Stomach smooth muscle (tissue), 2 donors: ENCODE results near the gene TTC28.

Experiments used
- H3K27ac ChIP-seq: one replicate; pipeline ENCODE4 v1.7.0; 2013; ENCODE audit warnings: mild to moderate bottlenecking, low read length, inconsistent platforms
- H3K27me3 ChIP-seq, 2 donors: one replicate each; pipeline ENCODE4 v1.7.0; 2013; ENCODE audit warnings: low read length in 2 of 2; ENCODE audit not compliant: insufficient read depth in 2 of 2, control insufficient read depth in 1 of 2
- H3K36me3 ChIP-seq, 2 donors: one replicate each; pipeline ENCODE4 v1.7.0; 2013; ENCODE audit warnings: low read length in 2 of 2; ENCODE audit not compliant: control insufficient read depth in 2 of 2, insufficient read depth in 2 of 2
- H3K4me1 ChIP-seq: one replicate; pipeline ENCODE4 v1.7.0; 2013; ENCODE audit warnings: low read length; ENCODE audit not compliant: control insufficient read depth, insufficient read depth
- H3K4me3 ChIP-seq, 2 donors: one replicate each; pipeline ENCODE4 v1.7.0; 2013; ENCODE audit warnings: low read length in 2 of 2
- H3K9ac ChIP-seq, 2 donors: one replicate each; pipeline ENCODE4 v1.7.0; 2013; ENCODE audit warnings: low read length in 2 of 2, mild to moderate bottlenecking in 1 of 2
- H3K9me3 ChIP-seq, 2 donors: one replicate each; pipeline ENCODE4 v1.7.0; 2013; ENCODE audit warnings: low read length in 2 of 2; ENCODE audit not compliant: control insufficient read depth in 2 of 2
- donor health status: healthy.
- donor health status: Pancreatic carcinoma.

TTC28 gene

DNA sequence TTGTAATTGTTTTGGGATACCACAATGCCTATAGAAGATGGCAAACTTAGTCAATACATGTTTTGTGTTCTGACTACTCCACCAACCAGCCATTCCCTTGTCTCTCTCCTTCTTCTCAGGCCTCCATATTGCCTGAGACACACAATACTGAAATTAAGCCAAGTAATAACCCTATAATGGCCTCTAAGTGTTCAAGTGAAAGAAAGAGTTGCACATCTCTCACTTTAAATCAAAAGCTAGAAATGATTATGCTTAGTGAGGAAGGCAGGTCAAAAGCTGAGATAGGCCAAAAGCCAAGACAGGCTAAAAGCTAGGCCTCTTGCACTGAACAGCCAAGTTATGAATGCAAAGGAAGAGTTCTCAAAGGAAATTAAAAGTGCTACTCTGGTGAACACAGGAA is 318.7 kb downstream of the TTC28 start:
- no peak overlapping the region for H3K9ac ChIP-seq
- H3K27ac ChIP-seq: no peak overlapping the region
- no peaks in the 10 kb centered on the region for H3K4me1 ChIP-seq
- no peak overlapping the region for H3K4me3 ChIP-seq
- H3K36me3 ChIP-seq: no peaks in the 10 kb centered on the region
- no peaks in the 10 kb centered on the region for H3K9me3 ChIP-seq
- H3K27me3 ChIP-seq: no peaks in the 10 kb centered on the region

DNA sequence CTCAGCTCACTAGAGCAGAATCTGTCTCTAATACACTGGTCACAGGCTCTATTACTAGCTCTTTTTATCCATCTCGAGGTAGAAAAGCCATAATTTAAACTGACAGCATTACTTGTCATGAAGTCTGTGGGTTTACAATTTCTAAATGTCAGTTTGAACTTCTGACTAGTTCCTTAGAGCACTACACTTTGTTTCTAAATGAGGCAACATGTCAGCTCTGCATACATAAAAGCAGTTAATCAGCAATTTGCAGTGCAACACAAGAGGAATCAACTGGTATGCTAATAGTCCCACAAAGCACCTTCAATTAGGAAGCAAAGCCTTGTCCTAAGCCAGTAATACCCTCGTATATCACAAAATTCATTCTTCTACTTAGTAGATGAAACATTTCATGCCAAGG is 321.3 kb downstream of the TTC28 start:
- H3K9ac ChIP-seq: no peak overlapping the region
- no peaks in the 10 kb centered on the region for H3K9me3 ChIP-seq
- H3K27ac ChIP-seq: no peak overlapping the region
- H3K4me3 ChIP-seq: no peak overlapping the region
- no peaks in the 10 kb centered on the region for H3K27me3 ChIP-seq
- H3K36me3 ChIP-seq: no peaks in the 10 kb centered on the region
- no peaks in the 10 kb centered on the region for H3K4me1 ChIP-seq

DNA sequence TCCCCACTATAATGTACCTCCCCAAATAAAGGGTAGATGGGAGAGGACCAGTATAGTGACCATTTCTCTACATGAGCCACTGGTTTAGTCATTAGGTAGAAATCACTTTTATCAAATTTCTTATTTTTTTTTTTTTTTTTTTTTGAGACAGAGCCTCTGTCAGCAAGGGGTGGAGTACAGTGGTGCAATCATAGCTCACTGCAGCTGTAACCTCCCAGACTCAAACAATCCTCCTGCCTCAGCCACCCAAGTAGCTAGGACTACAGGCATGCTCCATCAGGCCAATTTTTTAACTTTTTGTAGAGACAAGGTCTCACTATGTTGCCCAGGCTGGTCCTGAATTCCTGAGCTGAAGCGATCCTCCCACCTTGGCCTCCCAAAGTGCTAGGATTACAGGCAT is 322.4 kb downstream of the TTC28 start:
- Histone ChIP-seq H3K27ac (no peak overlapping the region), H3K4me1 (no peaks in the 10 kb centered on the region), H3K27me3 (no peaks in the 10 kb centered on the region)

DNA sequence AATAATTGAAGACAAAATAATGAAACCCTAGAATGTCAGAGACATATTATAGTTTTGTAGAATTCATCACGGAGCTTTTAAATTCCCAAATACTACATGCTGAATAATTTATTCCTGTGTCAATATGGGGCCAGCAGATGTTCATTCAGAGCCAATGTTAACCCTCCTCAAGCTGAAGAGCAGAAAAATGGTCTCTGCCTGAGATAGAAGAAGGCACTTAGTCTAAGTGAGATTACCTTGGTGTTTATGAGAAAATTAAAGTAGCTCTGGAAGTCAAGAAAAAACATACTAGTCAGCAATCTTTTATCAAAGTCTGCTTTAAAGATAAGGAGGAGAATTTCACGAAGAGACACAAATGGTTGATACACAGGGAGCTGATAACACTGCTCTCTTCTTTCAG is 328.2 kb downstream of the TTC28 start:
- H3K9ac ChIP-seq: no peak overlapping the region
- no peaks in the 10 kb centered on the region for H3K36me3 ChIP-seq
- no peak overlapping the region for H3K4me3 ChIP-seq

More for the DNA sequence above, 322.4 kb downstream of the TTC28 start:
- H3K4me3 ChIP-seq: no peak overlapping the region
- no peaks in the 10 kb centered on the region for H3K36me3 ChIP-seq
- H3K9ac ChIP-seq: no peak overlapping the region
- H3K9me3 ChIP-seq: no peaks in the 10 kb centered on the region

DNA sequence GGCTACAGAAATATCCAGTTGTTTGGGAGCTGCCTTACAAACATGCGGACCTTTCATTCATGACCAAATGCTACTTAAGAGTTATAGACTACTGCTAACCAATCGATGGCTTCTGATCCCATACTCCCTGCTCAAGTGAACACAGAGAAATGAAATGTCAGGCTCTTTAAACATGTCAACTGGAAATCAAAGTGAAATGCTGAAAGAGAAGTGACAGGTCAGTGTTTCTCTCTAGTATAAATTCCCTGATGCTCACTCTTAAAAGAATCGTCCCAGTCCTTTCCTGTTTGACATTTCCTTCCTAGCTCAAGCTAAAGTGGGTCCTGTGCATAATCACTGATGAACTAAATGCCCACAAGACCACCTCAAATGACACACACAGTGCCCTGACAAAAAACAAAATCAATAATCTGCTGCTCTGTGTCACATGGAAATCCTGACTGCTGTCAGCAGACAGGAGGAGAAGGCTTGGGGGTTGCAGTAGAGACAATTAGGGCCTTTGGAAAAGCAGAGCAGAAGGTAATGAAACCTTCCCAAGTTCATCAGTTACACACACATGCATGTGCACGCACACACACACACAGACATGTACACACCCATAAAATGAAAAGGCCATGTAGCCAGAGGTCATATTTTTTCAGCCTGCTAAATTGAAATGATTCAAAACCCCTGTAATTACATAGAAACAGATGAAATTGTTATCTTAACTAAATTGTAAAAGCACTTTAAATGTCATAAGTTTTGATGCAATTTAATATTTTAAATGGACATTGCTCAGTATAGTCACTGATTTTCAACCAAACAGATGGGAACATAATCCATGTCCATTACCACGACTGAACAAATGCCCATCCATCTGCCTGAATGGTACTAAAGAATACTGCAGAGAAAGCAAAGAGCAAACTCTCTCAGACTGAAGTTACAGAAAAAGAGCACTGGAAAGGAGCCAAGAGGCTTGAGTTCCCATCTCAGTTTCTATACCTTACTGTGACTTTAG is 330.7 kb downstream of the TTC28 start:
- no peak overlapping the region for H3K27ac ChIP-seq
- no peaks in the 10 kb centered on the region for H3K9me3 ChIP-seq
- H3K9ac ChIP-seq: no peak overlapping the region
- H3K27me3 ChIP-seq: no peaks in the 10 kb centered on the region
- no peaks in the 10 kb centered on the region for H3K4me1 ChIP-seq
- H3K36me3 ChIP-seq: no peaks in the 10 kb centered on the region
- no peak overlapping the region for H3K4me3 ChIP-seq

More for the DNA sequence above, 328.2 kb downstream of the TTC28 start:
- Histone ChIP-seq H3K9me3 (no peaks in the 10 kb centered on the region), H3K27me3 (no peaks in the 10 kb centered on the region), H3K4me1 (no peaks in the 10 kb centered on the region), H3K27ac (no peak overlapping the region)

DNA sequence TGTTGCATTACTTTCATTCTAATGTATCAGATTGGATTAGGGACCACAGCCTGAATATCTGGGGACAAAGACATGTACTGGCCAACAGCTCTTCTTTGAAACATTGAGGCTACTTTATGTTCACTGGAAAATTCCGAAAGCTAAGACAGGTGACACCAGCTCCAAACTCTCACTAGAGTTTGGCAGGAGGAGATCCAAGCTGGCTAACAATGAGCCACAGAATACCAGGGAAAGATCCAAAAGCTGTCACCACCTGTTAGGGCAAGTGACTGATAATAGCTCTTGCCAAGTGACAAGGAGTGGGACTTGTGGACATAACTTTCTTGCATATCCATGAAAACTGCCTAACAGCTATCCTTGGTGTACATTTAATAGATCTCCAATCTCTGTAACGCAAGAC is 333.3 kb downstream of the TTC28 start:
- Histone ChIP-seq H3K4me1 (no peaks in the 10 kb centered on the region), H3K4me3 (no peak overlapping the region), H3K9me3 (no peaks in the 10 kb centered on the region), H3K27ac (no peak overlapping the region), H3K9ac (no peak overlapping the region), H3K27me3 (no peaks in the 10 kb centered on the region), H3K36me3 (no peaks in the 10 kb centered on the region)

DNA sequence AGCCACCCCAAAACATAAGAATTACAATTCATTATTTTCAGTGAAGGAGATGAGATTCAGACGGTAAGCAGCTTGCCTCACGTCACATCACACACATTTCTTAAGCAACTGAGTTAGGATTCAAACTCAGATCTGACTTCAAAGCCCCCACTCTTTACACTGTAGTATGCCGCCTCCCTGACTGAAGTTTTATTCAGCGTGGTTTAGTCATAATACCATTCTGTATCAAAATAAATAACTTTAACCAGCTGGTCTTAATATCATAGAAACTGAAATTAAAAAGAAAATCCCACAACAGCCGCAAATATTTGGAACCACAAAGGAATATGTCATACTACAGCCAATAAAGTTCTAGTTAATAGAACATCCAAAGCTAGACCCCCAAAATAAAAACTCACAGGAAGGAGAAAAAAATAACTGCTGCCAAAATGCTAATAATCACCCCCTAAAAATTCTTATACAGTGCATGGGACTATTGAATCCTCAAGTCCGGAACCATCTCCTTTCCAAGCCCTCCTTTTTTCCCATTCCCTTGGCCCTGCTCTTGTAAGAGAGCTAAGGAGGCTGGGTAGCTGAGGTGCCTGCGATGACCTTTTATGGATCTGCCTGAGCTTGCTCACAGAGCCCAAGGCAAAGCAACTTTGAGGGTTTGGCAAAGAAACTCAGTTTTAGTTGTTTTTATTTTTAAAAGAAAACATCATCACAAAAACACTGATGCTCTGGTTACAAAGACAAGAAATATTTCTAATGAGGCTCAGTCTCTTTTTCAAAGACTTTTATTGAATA is 334.5 kb downstream of the TTC28 start:
- H3K27me3 ChIP-seq: no peaks in the 10 kb centered on the region
- no peaks in the 10 kb centered on the region for H3K36me3 ChIP-seq
- H3K27ac ChIP-seq: no peak overlapping the region
- H3K4me1 ChIP-seq: no peaks in the 10 kb centered on the region
- no peaks in the 10 kb centered on the region for H3K9me3 ChIP-seq
- no peak overlapping the region for H3K9ac ChIP-seq
- H3K4me3 ChIP-seq: no peak overlapping the region

DNA sequence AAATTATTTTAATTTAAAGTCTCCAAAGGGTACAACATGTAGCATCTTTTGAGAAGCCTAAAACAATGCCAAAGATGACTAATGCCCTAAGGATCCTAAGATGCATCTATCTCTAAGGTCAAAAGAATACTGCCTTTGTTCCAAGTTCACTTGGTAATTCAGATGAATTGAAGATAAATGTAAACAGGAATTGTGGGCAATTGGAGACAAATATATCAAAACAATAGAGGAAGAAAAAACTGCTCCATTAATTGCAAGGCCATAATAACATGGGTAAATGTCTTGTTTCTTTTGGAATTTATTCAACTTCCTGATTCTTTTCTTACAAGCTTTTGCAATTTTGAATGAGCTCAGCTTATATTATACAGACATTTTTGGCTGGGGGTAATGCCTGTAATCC is 338.6 kb downstream of the TTC28 start:
- Histone ChIP-seq H3K36me3 (no peaks in the 10 kb centered on the region), H3K27ac (no peak overlapping the region), H3K27me3 (no peaks in the 10 kb centered on the region), H3K4me3 (no peak overlapping the region), H3K4me1 (no peaks in the 10 kb centered on the region), H3K9ac (no peak overlapping the region), H3K9me3 (no peaks in the 10 kb centered on the region)

DNA sequence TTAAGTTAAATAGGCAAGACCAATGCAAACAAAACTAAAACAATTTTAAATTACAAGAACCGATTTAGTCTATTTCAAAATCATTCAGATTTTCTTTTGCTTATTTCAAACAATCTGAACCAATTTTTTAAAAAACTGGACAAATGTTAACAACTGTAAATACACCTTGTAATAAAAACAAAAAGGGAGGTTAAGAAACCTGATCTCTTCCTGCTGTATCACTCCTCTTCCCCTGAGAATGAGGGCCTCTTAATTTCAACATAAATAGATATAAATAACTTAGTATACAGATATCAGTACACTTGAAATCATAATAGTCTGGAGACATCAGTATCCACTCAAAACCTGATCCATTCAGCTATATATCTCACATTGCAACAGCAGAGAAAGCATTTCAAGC is 346.6 kb downstream of the TTC28 start:
- Histone ChIP-seq H3K9ac (no peak overlapping the region), H3K4me1 (no peaks in the 10 kb centered on the region), H3K27ac (no peak overlapping the region), H3K9me3 (no peaks in the 10 kb centered on the region), H3K27me3 (no peaks in the 10 kb centered on the region), H3K4me3 (no peak overlapping the region), H3K36me3 (no peaks in the 10 kb centered on the region)

DNA sequence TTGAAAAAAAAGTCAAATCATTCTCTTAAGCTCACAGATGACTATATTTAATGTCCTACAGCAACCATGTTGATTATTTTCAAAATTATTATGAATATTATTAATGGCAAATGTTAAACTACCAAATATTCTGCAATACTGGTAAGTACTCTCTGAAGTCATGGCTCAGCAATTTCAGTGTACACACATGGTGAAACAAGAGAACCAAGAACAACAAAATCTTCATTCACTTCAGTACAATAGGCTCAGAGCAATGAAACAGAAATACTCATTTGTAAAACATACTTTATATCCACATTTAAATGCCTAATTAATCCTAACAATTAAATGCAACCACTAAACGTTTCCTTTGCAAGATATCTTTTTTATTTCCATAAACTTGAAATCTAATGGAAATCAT is 347.2 kb downstream of the TTC28 start:
- Histone ChIP-seq H3K4me3 (no peak overlapping the region), H3K27me3 (no peaks in the 10 kb centered on the region), H3K36me3 (no peaks in the 10 kb centered on the region), H3K4me1 (no peaks in the 10 kb centered on the region), H3K9ac (no peak overlapping the region), H3K9me3 (no peaks in the 10 kb centered on the region), H3K27ac (no peak overlapping the region)
